Stimulated activated CD8-positive, alpha-beta memory T cell treated with anti-CD3 and anti-CD28 coated beads, Interleukin-7, amount 100 ng/mL, for 48 hours (primary cell): ENCODE data around the gene RBM19.
"Not testable (repeated sequence)": the region's sequence is repeated elsewhere in the genome, so short reads cannot be mapped to it uniquely, and the experiment has no call there.

Experiments
- DNase-seq, 2 donors: peaks; one replicate each; pipeline ENCODE4 v3.0.0-alpha.2; 2020; ENCODE audit warnings: low read depth in 1 of 2; ENCODE audit errors: extremely low read depth in 1 of 2

Gene RBM19

DNA sequence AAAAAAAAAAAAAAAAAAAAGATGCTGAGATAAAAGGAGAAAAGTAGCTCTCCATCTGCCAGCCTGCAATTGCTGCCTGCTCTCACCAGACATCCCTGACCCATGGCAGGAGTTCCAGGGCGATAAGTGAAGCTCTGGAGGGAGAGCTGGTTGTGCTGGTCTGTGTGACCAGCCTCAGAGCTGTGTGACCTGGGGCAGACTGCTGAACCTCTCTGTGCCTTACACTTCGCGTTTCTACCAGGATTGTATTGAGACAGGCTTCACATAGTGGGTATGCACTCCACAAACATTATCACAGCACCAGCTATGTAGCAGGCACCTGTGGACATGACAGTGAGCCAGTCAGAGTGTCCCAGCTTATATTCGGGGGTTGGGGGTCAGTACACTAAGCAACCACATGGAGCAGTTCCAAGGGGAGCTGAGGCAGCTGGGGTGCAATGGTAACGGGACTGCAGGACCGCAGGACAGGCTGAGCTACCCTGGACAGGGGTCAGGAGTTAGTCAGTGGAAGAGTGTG lies 57.5 kb downstream of the RBM19 start:
- no peak for DNase-seq

DNA sequence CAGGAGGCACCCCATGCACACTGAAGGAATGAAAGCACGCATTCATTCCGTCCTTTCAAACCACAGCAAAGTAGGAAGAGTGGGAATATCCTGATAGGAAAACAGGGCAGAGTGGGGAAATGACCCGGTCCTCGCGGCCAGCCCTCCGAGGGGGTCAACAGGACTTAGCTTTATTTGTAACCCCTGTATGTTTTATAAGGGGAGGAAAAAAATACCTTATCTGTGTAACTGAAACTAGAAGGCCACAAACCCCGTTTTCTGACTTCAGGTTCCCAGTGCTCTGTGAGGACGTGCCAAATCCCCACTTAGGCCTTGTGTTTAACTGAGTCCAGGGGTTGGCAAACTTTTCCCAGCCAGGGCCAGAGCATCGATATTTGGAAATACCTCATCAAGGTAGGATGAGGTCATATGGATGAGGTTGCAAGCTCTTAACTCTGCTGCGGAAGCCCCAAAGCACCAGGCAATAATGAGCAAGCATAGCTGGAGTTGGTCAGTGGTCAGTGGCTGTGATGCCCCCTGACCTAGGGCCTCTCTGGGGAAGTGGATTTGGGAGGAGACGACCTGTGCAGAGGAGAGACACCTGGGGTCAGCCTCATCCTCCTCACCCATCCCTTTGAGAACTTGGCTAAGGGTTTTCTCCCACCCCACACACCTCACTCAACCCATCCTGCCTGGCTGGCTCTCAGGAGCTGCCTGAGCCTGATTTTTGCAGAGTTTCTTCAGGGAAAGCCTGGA lies 58.5 kb downstream of the RBM19 start:
- DNase-seq: no peak

- no peak for DNase-seq
Observed at GRCh38 chr12:113906411-113907200, 59.5 kb downstream of the RBM19 start.

GRCh38 chr12:113905829-113906228 lies 60.3 kb downstream of the RBM19 start:
- DNase-seq: no peak

GRCh38 chr12:113903381-113903863 lies 62.7 kb downstream of the RBM19 start:
- no peak for DNase-seq

DNA sequence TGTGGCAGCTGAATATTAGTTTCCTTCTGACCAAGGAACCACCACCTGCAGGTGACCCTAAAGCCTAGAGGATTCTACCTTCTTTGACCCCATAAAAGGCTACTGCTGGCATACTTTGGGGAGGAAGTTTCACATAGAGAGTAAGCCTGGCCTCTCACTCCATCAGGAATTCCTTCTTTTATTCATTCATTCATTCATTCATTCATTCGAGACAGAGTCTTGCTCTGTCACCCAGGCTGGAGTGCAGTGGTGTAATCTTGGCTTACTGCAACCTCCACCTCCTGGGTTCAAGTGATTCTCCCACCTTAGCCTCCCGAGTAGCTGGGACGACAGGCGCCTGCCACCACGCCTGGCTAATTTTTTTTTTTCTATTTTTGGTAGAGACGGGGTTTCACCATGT lies 64.8 kb downstream of the RBM19 start:
- DNase-seq: not testable (repeated sequence)

- no peak for DNase-seq
Observed at GRCh38 chr12:113900716-113901115, 65.4 kb downstream of the RBM19 start.

DNA sequence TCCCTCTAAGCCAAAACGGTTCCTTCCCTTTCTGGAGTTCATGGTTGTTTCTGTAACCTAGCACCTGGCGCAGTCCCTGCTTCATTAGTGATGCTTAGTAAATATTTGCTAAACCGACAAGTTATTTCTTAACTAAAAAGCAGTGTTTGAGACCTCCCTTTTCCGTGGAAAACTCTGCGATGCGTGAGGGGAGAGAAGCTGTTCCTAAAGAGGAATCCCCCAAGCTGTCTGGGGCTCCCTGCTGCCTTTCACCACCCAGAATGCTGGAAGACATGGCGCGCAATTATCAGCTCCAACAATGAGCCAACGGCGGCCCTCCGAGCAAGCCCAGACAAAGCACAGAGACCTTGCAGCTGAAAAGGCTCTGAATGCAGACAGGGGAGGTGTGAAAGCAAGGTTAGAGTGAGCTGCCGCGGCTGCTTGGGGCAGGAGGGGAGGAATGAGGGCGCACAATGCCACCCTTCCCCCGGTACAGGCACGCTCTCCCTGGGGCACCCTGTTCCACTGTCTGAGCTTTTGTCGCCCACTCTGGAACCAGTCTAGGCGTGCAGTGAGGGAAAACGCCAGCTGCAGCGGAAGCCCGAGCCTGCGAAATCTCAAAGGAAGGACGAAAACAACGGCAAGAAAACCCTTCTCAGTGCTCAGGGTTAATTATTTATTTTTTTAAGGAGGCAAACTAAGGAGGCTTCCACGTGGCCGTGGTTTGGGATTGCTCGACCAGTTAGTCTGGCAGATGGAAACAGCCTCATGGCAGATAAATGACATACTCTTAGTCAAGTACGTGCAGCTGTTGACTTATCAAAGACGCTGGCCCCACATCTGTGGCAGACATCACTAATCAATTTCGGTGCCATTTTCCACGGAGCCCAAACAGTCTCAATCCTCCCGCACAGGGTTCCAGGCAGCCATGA lies 66.3 kb downstream of the RBM19 start:
- no peak for DNase-seq

GRCh38 chr12:113899042-113899560 lies 67.0 kb downstream of the RBM19 start:
- DNase-seq: no peak

DNA sequence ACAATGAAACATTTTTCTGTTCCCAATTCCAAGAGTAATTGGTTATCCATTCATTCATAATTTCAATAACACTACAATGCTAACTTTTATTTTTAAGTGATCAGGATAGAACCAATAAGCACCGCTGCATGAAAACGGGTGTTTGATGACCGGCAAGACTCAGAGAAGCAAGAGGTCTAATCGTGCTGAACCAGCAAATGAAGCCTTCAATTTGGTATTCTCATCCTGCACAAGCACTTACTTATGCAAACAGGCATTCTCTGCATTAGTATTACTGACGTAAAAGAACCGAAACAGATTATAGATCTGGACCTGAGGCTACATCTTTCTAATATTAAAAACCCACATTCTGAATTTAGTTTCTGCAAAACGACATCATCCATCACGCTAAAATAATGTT lies 67.7 kb downstream of the RBM19 start:
- no peak for DNase-seq

- no peak for DNase-seq
Observed at GRCh38 chr12:113897406-113897805, 68.7 kb downstream of the RBM19 start.

GRCh38 chr12:113896841-113897240 lies 69.3 kb downstream of the RBM19 start:
- no peak for DNase-seq

- DNase-seq: no peak
Observed at GRCh38 chr12:113896194-113896593, 69.9 kb downstream of the RBM19 start.

DNA sequence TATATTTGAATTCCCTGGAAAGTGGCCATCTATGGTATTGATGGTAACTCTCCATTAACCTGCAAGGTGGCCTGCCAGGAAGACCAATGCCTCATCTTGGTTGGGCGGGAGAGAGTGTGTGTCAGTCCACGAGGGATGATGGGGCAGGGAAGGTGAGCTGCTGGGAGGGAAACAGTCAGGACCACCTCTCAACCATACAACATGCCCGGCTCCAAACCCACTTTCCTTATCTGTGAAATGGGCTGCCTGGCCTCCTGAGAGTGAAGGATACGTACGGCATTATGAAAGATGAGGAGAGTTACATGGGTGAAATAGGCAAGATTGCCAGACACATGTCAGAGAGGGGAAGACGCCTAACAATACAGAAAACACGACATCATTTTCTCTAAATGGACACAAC lies 70.9 kb downstream of the RBM19 start:
- no peak for DNase-seq

GRCh38 chr12:113894697-113895096 lies 71.4 kb downstream of the RBM19 start:
- no peak for DNase-seq

DNA sequence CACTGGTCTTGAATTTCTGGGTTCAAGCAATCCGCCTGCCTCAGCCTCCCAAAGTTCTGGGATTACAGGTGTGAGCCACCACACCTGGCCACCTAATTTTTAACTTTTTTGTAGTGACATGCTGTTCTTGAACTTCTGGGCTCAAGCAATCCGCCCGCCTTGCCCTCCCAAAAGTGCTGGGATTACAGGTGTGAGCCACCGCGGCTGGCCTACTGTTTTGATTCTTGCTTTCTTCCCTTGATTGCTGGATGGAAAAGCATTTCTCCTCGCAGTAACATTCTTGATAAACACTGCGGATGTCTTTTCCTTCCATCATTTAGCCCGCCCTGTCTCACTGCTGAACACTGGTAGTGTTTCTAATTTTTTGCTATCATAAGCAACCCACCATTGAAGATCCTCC lies 72.9 kb downstream of the RBM19 start:
- DNase-seq: no peak

DNA sequence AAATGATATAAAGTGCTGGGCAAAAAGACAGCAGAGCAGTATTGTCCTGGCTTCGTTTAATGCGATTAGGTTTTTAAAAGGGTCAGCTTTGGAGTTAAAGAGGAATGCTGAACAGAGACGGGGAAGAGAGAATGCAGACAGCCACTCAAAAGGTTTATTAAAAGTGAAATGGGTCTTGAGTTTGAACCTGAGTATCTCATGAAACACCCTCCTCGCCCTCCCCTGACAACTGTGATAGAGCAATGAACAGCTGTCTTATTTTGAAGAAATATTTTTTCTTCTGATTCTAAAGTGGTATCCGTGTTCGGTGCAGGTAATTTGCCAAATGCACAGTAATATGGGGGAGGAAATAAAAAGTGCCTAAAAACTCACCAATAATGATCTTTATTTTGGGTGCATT lies 73.6 kb downstream of the RBM19 start:
- DNase-seq: no peak

GRCh38 chr12:113891739-113892520 lies 74.2 kb downstream of the RBM19 start:
- peak in 1 of 2 donors; percentile 6 for DNase-seq

DNA sequence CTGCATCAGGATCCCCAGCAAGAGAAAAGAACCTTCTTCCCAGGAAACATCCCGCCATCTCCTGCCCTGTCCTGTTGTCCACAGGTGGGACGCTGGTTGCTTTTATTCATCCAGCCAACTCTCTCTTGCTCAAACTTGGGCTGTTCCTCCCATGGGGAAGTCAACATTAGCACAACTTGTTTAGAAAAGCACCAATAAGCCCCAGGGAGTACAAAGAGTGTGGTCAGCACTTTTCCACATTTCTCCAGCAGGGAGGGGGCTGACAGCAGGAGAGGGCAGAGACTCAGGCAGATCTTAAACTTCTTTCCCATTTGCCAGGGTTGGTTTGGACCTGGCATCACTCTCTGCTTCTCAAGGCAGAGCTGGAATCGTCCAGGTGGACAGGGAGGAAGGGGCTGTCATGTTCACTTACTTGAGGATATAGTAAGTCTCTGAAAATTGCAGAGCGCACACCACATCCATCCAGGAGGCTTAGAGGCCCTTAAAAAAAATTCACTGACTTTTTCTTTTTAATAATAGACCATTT lies 74.9 kb downstream of the RBM19 start:
- no peak for DNase-seq
